Stimulated activated CD4-positive, alpha-beta T cell treated with anti-CD3 and anti-CD28 coated beads, Interleukin-1b, Interleukin-23, amount 100 ng/mL, for 1 hour (primary cell): ENCODE data around the gene UBA6.

ENCODE experiments used
- DNase-seq, 2 donors: peaks; one replicate each; pipeline ENCODE4 v3.0.0-alpha.2; 2020; ENCODE audit warnings: low read depth in 2 of 2

UBA6 gene

DNA sequence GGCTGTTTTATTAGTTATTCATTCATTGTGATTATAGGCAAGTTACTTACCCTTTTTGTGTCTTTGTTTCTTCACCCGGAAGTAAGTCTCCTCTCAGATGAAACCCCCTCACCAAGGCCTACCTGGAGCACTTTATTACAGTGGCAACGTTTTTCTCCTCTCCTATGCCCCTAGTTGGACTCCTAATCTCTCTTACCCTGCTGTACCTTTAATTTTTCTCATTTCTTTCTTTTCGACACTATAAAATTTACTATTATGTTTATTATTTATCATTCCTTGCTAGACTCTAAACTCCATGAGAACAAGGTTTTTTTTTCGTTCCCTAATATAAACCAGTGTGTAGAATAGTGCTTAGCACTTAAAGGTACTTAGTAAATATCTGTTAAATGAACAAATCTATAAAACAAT is 124.9 kb downstream of the UBA6 start:
- no peak for DNase-seq

DNA sequence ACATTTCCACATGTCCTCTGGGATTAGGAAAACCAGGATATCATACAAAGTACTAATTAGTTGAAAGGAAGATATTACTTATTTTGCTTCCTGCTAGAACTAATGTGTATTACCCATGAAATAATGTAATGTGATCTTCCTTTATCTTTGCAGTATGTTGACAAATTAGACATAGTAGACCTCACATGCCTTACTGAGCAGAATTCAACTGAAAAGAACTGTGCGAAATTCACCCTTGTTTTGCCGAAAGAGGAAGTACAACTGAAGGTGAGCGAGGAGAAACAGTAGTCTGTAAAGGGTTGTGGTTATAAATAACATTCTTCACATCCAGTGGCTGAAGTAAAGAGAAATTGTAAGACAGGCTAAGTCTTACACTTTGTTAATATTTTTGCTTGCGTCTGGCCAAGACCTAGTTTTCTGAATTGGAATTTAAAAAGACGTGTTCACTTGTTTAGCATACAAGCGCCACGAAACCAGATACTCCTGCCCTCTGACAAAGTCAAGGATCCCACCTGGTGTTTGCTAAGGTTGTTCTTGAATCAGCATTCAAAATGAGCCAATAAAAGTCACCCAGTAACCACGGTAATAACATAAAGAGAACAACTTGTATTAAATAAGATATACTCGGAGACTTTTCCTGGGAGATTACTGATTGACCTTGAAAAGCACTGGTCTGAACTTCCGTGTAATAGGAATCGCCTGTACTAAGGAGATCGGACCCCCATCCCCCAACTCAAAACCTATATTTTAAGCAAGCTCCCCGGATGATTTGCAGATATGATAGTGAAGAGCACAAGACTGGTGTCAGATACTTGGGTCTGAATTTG is 125.5 kb downstream of the UBA6 start:
- DNase-seq = no peak

DNA sequence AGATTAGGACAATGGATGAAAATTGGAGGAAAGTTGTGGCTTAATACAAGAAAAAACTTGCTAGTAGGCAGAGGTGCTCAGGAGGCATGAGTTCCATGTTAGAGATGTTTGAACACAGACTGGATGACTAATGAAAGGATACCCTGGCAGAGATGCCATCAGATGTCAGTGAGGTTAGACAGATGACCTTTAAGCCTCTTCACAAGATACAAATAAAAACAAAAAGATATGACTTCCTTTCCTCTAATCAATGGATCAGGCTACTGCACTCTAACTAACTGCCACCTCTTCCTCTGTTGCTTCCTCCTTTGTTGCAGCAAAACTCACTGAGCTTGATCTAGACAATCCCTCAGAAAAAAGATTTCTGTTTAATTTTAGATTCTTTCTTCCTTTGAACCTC is 127.8 kb downstream of the UBA6 start:
- no peak for DNase-seq

DNA sequence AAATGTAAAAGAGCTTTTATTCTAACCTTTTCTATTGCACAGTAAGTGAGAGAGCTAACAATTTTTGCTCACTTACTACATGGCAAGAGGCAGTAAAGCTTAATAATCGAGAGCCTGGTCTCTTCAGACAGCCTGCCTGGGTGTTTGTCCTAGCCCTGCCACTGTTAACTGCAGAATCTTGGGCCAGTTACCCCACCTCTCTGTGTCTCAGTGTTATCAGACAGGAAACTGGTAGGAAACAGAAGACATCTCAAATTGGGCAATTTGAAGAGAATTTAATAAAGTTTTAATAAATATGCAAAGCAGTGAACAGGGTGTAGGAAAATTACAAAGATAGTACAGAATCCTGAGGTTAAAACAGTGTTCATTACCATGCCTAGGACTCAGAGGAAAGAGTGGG is 129.0 kb downstream of the UBA6 start:
- no peak for DNase-seq

DNA sequence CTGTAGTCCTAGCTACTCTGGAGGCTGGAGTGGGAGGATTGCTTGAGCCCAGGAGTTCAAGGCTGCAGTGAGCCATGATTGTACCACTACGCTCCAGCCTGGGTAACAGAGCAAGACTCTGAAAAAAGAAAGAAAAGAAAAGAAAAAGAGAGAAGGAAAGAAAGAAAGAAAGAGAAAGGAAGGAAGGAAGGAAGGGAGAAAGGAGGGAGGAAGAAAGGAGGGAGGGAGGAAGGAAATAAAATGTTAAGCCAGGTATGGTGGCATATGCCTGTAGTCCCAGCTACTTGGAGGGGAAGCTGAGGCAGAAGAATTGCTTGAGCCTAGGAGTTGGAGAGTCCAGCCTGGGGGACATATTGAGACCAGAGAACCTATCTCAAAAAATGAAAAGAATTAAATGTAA is 130.4 kb downstream of the UBA6 start:
- no peak for DNase-seq

DNA sequence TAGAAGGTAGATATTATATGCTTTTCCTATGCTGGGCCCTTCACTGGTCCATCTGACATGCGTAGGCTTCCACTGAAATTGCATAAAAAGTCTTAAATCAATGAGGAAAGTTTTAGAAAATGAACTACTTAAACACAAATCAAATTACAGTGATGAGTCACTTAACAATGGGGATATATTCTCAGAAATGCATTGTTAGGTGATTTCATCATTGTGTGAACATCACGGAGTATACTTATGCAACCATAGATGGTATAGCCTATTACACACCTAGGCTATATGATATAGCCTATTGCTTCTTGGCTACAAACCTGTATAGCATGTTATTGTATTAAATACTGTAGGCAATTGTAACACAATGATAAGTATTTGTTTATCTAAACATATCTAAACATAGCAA is 132.1 kb downstream of the UBA6 start:
- DNase-seq = no peak

DNA sequence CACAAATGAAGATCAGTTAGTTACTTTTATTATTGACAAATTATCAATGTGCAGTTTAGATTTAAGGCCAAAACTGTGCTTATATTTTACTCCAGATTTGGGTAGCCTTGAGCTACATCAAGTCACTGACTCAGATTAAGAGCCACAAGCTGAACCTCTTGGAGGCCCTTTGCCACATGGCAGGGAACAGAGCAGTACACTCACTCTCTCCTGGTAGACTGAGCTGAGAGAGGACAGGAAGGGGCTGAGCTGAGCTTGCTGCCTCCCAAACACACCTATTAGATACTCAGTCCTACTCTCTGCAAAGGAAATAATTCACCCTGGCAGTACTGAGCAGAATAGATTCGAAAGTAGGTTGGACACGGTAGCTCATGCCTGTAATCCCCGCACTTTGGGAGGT is 134.6 kb downstream of the UBA6 start:
- DNase-seq = no peak

DNA sequence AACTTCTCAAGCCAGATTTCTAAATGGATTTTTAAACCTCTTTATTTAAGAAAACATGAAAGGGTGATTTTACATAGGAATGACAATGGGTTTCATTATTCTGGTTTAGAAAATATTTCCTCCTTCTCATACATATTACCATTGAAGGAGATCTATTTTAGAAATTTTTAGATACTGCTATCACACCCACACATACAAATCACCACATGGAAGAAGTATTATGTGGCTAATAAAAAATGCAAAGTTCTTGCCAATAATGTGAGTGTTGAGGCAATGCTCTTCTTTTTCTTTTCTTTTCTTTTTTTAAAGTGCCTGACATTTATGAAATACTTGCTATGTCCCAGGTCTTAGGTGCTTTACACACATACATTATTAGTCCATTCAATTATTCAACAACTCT is 135.7 kb downstream of the UBA6 start:
- no peak for DNase-seq
